ENCODE data around the gene SRF.
A peak's percentile ranks its signal among the peaks of the same experiment; 100 is the strongest.
"Not testable (repeated sequence)": the region's sequence is repeated elsewhere in the genome, so short reads cannot be mapped to it uniquely, and the experiment has no call there.

SRF gene

DNA sequence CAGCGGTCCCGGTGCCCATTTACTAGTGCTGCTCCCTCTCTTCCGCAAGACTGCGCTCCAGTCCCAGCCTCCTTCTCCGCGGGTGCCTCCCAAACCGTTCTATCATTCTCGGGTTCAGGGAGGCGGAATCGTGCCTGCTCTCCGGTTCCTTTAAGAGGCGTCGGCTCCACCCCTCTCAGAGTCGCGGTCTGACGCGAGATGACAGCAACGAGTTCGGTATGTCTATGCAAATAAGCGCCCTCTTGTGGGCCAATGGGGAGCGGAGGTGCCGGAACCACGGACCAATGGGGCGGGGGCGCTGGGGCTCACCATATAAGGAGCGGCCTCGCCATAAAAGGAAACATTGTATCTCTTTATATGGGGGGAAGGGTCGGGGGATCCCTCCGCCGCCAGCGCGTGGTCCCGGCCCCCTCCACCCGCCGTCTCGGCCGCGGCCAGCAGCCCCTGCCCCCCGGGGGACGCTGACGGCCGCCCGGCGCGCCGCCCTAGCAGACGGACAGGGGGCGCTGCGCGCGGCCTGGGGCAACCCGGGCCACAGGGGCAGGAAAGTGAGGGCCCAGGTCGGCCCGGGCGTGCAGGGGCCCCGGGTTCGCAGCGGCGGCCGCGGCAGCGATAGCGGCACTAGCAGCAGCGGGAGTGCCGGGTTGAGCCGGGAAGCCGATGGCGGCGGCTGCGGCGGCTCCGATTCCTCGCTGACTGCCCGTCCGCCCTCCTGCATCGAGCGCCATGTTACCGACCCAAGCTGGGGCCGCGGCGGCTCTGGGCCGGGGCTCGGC is at the start of gene SRF:
SRF (plus strand) TSS at position 339 of the 776 bp plus-strand sequence; CDS start at position 727, 388 bp downstream.
- Mint-ChIP-seq H3K4me1 (peaks cover 51% of the 10 kb centered on the region), H3K27ac (peak within 1 kb of the TSS; percentile 95), H3K9me3 (no peaks in the 10 kb centered on the region), H3K36me3 (peaks cover 41% of the 10 kb centered on the region), H3K4me3 (peak within 1 kb of the TSS; percentile 89)
- ATAC-seq, result peak; percentile 78
- DNase-seq (ENCODE audit: low spot score in 2 of 2), result peak; percentile 96 to 100

DNA sequence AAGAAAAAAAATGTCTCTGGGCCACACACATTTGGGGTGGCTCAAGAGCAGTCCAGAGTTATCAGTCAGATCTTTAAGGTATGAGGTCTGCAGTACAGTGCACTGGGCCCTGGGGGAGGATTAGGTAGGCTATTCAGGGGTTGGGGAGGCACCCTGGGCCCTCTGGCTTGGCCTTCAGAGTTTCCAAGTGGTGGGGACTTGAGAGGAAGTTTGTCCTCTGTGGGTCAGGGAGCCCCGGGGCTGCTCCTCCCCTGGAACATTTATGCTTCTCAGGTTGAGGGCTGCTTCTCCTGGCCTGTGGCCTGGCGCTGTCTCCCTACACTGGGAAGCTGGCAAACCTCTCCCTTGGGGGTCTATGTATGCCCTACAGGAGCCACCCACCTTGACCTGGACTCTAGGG is 48.9 kb upstream of the SRF start:
- Mint-ChIP-seq H3K4me3 (no peak overlapping the region), H3K9me3 (no peaks in the 10 kb centered on the region), H3K4me1 (no peaks in the 10 kb centered on the region), H3K27ac (no peak overlapping the region), H3K36me3 (no peaks in the 10 kb centered on the region)
- DNase-seq (ENCODE audit: low spot score in 2 of 2) (no peak), ATAC-seq (no peak)

DNA sequence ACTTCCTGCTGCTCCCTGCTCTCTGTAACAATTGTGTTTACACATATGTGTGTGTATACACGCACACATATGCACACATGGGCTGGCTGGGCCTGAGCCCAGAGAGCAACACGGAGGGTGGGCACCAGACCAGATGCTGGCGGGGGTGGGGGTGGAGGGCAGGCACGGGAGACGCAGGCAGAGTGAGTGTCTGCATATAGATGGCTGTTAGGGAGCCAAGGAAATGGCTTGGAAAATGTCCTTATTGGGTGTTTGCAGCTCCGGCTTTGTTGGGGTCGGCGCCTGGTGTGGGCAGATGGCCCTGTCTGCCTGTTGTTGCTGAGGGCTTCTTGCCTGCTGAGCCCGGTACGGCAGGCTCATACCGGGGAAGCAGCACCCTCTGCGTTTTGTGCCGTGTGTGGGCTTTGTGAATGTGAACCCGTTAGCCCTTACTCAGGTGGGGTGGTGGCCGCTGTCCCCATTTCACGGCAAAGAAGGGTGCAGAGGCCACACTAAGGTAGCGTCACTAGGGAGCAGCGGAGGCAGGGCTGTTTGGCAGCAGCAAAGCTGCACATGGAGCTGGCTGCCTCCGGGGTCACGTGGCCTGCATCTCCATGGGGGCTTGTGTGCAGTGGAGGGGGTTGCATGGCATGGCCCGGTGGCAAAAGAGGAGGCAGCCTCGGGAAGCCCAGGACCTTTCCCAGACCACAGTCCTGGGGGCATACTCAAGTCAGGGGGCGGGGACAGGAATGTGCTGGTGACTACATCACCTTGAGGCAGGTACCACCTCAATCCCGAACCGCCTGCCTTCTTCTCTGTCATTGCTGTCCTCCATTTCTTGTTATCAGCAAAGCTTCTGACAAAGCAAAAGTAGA is 47.4 kb upstream of the SRF start:
- H3K36me3 Mint-ChIP-seq, result no peaks in the 10 kb centered on the region
- DNase-seq (ENCODE audit: low spot score in 2 of 2) (no peak), ATAC-seq (no peak)
- H3K27ac Mint-ChIP-seq, result no peak overlapping the region
- H3K4me1 Mint-ChIP-seq, result no peaks in the 10 kb centered on the region
- no peaks in the 10 kb centered on the region for H3K9me3 Mint-ChIP-seq
- H3K4me3 Mint-ChIP-seq, result no peak overlapping the region

DNA sequence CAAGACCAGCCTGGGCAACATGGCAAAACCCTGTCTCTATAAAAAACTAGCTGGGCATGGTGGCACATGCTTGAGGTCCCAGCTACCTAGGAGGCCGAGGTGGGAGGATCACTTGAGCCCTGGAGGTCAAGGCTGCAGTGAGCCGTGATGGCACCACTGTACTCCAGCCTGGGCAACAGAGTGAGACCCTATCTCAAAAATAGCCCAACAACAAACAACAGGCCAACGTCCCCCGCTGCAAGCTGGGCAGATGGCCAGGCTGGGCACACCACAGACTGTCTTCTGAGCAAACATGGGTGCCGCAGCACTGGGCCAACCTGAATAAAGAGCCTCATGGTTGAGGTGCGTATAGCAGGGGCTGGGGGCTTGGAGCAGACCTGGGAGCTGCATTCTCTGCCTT is 46.6 kb upstream of the SRF start:
- no peak for ATAC-seq
- Mint-ChIP-seq H3K4me3 (no peak overlapping the region), H3K36me3 (no peaks in the 10 kb centered on the region), H3K27ac (no peak overlapping the region), H3K4me1 (no peaks in the 10 kb centered on the region), H3K9me3 (no peaks in the 10 kb centered on the region)
- DNase-seq (ENCODE audit: low spot score in 2 of 2), result no peak

DNA sequence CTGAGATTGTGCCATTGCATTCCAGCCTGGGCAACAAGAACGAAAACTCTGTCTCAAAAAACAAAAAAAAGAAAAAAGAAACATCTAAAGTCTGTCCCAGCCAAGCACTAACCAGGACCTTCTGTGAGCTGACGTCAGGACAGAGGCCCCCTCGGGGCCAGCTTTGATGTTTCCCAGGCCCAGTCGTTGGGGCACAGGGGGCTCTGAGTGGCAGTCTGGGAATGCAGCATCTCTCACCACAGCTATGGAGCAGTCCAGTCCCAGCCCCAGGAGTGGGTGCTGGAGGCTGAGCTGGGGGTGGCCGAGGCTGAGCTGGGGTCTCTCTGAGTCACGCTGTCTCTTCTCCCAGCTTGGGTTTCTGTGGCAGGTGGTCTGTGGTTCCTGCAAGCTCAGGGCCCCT is 46.0 kb upstream of the SRF start:
- Mint-ChIP-seq H3K9me3 (no peaks in the 10 kb centered on the region), H3K4me3 (no peak overlapping the region), H3K27ac (no peak overlapping the region), H3K4me1 (no peaks in the 10 kb centered on the region), H3K36me3 (no peaks in the 10 kb centered on the region)
- DNase-seq (ENCODE audit: low spot score in 2 of 2) (no peak), ATAC-seq (no peak)

DNA sequence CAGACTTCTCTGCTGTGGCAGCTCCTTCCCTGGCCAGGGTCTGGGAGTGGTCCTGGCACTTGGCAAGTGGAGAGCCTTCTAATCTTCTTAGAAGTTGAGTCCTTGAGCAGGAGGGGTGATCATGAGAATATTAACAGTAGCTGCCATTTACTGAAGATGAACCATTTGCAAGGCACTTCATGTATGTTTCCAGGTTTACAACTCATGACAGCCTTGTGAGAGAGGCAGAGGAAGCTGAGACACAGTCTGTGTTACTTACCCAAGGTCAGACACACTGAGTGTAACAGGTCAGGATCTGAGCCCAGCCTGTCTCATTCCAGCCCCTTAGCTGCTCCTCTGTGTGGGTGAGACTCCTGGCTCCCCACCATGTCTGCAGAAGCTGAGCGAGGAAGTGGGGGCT is 45.5 kb upstream of the SRF start:
- no peak for DNase-seq (ENCODE audit: low spot score in 2 of 2)

DNA sequence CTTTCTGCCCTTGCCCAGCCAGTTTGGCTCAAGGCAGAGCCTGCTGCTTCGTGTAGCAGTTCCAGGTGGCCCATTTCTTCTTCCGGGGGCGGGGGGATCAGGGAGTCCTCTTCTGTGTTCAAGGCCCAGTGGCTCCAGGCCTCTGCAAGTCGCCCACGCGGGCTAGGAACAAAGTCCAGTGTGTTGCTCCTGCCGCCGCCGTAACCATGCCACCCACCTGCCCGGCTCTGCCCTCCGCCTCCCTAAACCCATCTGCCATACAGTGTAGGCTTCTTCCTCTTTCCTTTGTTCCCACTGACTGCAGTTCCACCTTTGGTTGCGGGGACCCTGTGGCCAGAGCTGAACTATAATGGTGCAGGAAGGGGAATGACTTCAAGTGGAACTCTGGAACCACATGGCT is 43.9 kb upstream of the SRF start:
- Mint-ChIP-seq H3K36me3 (no peaks in the 10 kb centered on the region), H3K4me3 (no peak overlapping the region), H3K4me1 (no peaks in the 10 kb centered on the region), H3K27ac (peak overlapping the region; percentile 61), H3K9me3 (no peaks in the 10 kb centered on the region)
- DNase-seq (ENCODE audit: low spot score in 2 of 2) (no peak), ATAC-seq (no peak)

More for the DNA sequence above, 45.5 kb upstream of the SRF start:
- H3K27ac Mint-ChIP-seq, result no peak overlapping the region
- no peak overlapping the region for H3K4me3 Mint-ChIP-seq
- H3K4me1 Mint-ChIP-seq, result no peaks in the 10 kb centered on the region
- H3K36me3 Mint-ChIP-seq, result no peaks in the 10 kb centered on the region
- no peaks in the 10 kb centered on the region for H3K9me3 Mint-ChIP-seq
- no peak for ATAC-seq

DNA sequence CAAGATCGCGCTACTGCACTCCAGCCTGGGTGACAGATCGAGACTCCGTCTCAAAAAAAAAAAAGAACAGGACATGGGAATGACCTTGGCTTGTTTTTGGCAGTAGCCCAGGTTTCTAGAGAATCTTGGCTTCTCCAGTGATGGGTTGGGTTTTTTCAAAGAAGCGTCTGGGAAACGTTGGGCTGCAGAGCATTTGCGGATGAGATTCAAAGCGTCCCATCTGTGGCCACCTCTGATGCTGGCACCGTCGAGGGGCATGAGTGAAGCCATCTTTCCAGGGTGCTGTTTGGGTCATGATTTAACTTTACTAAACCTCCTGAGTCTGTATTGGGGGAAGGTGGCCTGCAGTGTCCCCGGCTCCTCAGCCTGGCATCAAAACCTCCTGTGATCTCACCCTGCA is 43.2 kb upstream of the SRF start:
- Mint-ChIP-seq H3K9me3 (no peaks in the 10 kb centered on the region), H3K36me3 (no peaks in the 10 kb centered on the region), H3K4me1 (no peaks in the 10 kb centered on the region), H3K27ac (no peak overlapping the region), H3K4me3 (no peak overlapping the region)
- ATAC-seq (no peak), DNase-seq (ENCODE audit: low spot score in 2 of 2) (no peak)

DNA sequence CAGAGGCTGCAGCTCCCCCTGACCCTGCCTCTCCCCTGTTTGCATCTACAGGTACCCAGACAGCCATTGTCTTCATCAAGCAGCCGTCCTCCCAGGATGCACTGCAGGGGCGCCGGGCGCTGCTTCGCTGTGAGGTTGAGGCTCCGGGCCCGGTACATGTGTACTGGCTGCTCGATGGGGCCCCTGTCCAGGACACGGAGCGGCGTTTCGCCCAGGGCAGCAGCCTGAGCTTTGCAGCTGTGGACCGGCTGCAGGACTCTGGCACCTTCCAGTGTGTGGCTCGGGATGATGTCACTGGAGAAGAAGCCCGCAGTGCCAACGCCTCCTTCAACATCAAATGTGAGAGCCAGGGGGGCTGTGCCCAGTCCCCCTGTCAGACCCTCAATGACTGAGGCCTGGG is 42.1 kb upstream of the SRF start:
- no peak overlapping the region for H3K27ac Mint-ChIP-seq
- ATAC-seq, result no peak
- H3K36me3 Mint-ChIP-seq, result no peaks in the 10 kb centered on the region
- DNase-seq (ENCODE audit: low spot score in 2 of 2), result no peak
- H3K4me3 Mint-ChIP-seq, result no peak overlapping the region
- no peaks in the 10 kb centered on the region for H3K9me3 Mint-ChIP-seq
- H3K4me1 Mint-ChIP-seq, result no peaks in the 10 kb centered on the region

DNA sequence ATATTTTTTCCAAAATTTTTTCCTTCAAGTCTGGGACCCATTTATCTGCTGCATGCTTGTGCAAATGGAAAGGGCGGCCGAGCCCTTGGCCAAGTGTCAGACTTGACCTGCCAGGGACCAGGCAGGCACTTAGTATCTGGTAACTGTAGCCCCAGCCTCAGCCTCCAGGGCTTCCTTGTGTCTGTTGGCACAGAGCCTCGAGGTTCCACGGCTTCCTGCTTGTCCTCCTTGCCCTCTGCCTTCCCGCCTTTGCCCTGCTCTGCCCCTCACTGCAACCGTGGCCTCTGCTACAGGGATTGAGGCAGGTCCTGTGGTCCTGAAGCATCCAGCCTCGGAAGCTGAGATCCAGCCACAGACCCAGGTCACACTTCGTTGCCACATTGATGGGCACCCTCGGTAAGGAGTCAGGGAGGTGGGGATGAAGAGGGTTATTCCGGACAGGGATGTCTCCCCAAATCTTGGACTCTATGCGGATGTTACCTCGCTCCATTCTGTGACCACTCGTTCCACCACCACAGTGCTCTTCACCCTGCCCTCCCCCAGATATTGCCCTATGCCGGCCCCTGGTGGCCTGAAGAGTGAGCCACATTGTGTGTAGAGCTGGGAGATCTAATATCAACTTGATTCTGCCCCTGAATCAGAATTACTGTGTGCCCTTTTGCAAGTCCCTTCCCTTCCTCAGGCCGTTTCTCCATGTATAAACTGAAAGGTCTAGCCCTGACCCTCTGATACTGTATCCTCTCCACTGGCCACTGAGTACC is 41.5 kb upstream of the SRF start:
- no peaks in the 10 kb centered on the region for H3K4me1 Mint-ChIP-seq
- H3K4me3 Mint-ChIP-seq, result no peak overlapping the region
- peak; percentile 51 for ATAC-seq
- H3K9me3 Mint-ChIP-seq, result no peaks in the 10 kb centered on the region
- no peak for DNase-seq (ENCODE audit: low spot score in 2 of 2)
- H3K36me3 Mint-ChIP-seq, result no peaks in the 10 kb centered on the region
- no peak overlapping the region for H3K27ac Mint-ChIP-seq

DNA sequence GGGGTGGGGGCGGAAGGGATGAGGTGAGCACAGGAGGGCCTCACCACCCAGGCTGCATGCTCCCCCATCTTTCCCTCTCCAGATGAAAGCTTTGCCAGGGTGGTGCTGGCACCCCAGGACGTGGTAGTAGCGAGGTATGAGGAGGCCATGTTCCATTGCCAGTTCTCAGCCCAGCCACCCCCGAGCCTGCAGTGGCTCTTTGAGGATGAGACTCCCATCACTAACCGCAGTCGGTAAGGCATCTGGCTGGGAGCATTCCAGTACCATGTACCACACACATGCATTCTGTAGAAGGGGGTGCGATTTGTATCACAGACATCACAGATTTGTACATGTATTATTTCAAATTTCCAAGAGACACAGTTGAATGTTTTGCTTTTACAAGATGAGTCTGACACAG is 40.6 kb upstream of the SRF start:
- Mint-ChIP-seq H3K4me1 (no peaks in the 10 kb centered on the region), H3K9me3 (no peaks in the 10 kb centered on the region), H3K27ac (no peak overlapping the region), H3K36me3 (no peaks in the 10 kb centered on the region), H3K4me3 (no peak overlapping the region)
- no peak for DNase-seq (ENCODE audit: low spot score in 2 of 2)
- no peak for ATAC-seq

DNA sequence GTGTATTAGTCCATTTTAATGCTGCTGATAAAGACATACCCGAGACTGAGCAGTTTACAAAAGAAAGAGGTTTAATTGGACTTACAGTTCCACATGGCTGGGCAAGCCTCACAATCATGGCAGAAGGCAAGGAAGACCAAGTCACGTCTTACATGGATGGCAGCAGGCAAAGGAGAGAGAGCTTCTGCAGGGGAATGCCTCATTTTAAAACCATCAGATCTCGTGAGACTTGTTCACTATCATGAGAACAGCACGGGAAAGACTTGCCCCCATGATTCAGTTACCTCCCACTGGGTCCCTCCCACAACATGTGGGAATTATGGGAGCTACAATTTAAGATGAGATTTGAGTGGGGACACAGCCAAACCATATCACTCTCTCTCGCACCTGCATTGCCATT is 39.7 kb upstream of the SRF start:
- ATAC-seq; DNase-seq (ENCODE audit: low spot score in 2 of 2); H3K4me3 Mint-ChIP-seq; H3K27ac Mint-ChIP-seq; H3K36me3 Mint-ChIP-seq; H3K4me1 Mint-ChIP-seq; H3K9me3 Mint-ChIP-seq: not testable (repeated sequence)

DNA sequence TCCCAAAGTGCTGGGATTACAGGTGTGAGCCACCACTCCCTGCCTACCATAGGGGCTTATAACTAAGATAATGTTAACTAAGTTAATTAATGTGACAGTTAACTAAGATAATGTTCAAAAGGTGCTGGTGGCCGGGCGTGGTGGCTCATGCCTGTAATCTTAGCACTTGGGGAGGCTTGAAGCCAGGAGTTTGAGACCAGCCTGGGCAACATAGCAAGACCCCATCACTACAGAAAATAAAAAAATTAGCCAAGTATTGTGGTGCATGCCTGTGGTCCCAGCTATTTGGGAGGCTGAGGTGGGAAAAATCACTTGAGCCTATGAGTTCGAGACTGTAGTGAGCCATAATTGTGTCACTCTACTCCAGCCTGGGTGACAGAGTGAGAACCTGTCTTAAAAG is 32.8 kb upstream of the SRF start:
- H3K27ac Mint-ChIP-seq, result no peak overlapping the region
- H3K4me1 Mint-ChIP-seq, result peaks cover 9% of the 10 kb centered on the region
- no peaks in the 10 kb centered on the region for H3K36me3 Mint-ChIP-seq
- ATAC-seq (no peak), DNase-seq (ENCODE audit: low spot score in 2 of 2) (no peak)
- no peak overlapping the region for H3K4me3 Mint-ChIP-seq
- no peaks in the 10 kb centered on the region for H3K9me3 Mint-ChIP-seq

DNA sequence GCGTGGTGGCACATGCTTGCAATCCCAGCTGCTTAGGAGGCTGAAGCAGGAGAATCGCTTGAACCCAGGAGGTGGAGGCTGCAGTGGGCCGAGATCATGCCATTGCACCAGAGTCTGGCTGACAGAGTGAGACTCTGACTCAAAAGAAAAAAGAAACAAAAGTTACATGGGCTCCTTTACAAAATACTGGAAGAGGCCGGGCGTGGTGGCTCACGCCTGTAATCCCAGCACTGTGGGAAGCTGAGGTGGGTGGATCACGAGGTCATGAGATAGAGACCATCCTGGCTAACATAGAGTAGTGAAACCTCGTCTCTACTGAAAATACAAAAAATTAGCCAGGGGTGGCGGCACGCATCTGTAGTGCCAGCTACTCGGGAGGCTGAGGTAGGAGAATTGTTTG is 31.1 kb upstream of the SRF start:
- not testable (repeated sequence) for DNase-seq (ENCODE audit: low spot score in 2 of 2); H3K4me3 Mint-ChIP-seq; ATAC-seq; H3K27ac Mint-ChIP-seq; H3K36me3 Mint-ChIP-seq; H3K9me3 Mint-ChIP-seq
- H3K4me1 Mint-ChIP-seq, result peaks cover 18% of the 10 kb centered on the region

DNA sequence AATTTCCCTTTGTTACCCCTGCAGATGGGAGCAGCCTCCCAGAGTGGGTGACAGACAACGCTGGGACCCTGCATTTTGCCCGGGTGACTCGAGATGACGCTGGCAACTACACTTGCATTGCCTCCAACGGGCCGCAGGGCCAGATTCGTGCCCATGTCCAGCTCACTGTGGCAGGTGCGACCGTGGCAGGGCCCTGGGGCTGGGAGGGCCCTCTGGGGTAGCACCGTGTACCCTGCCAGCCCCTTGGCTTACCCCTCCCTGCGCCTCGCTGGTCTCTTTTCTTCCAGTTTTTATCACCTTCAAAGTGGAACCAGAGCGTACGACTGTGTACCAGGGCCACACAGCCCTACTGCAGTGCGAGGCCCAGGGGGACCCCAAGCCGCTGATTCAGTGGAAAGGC is 29.4 kb upstream of the SRF start:
- peaks cover 18% of the 10 kb centered on the region for H3K4me1 Mint-ChIP-seq
- no peaks in the 10 kb centered on the region for H3K36me3 Mint-ChIP-seq
- no peaks in the 10 kb centered on the region for H3K9me3 Mint-ChIP-seq
- H3K4me3 Mint-ChIP-seq, result no peak overlapping the region
- peak overlapping the region; percentile 56 for H3K27ac Mint-ChIP-seq
- DNase-seq (ENCODE audit: low spot score in 2 of 2) (no peak), ATAC-seq (no peak)

All from stimulated activated effector memory CD8-positive, alpha-beta T cell treated with anti-CD3 and anti-CD28 coated beads, Interleukin-12 subunit alpha, Interleukin-12 subunit beta, amount 100 ng/mL, for 72 hours (primary cell).